WERI-Rb-1 (cell line): ENCODE results near the gene TMX1.

Source experiments
- DNase-seq: peaks from one replicate; pipeline ENCODE4 v3.0.0-alpha.2; 2020
- H3K27ac ChIP-seq: fragments of 250-450 bp; sonication (Bioruptor Pico); 2 replicates; pipeline ENCODE4 v1.5.1; 2020; ENCODE audit warnings: mild to moderate bottlenecking, moderate library complexity
- H3K27me3 ChIP-seq: fragments of 250-450 bp; sonication (Bioruptor Pico); 2 replicates; pipeline ENCODE4 v1.5.1; 2021; ENCODE audit warnings: mild to moderate bottlenecking, low read depth, moderate library complexity; ENCODE audit not compliant: insufficient read depth, severe bottlenecking
- H3K36me3 ChIP-seq: fragments of 250-450 bp; sonication (Bioruptor Pico); 2 replicates; pipeline ENCODE4 v1.5.1; 2020; ENCODE audit warnings: mild to moderate bottlenecking, moderate library complexity
- H3K4me3 ChIP-seq: 2 replicates; pipeline ENCODE4 v1.5.1; 2011; ENCODE audit warnings: low read depth, mild to moderate bottlenecking, control low read depth, low read length
- H3K9me3 ChIP-seq: fragments of 250-450 bp; sonication (Bioruptor Pico); 2 replicates; pipeline ENCODE4 v1.5.1; 2021; ENCODE audit warnings: mild to moderate bottlenecking, moderate library complexity; ENCODE audit not compliant: severe bottlenecking
- TF ChIP-seq, protein P1 (sequence below): IDR thresholded peaks from 2 replicates; pipeline ENCODE4 v1.5.1; 2011; ENCODE audit warnings: low read depth, mild to moderate bottlenecking, control low read depth, inconsistent platforms, low read length

The TMX1 gene

DNA sequence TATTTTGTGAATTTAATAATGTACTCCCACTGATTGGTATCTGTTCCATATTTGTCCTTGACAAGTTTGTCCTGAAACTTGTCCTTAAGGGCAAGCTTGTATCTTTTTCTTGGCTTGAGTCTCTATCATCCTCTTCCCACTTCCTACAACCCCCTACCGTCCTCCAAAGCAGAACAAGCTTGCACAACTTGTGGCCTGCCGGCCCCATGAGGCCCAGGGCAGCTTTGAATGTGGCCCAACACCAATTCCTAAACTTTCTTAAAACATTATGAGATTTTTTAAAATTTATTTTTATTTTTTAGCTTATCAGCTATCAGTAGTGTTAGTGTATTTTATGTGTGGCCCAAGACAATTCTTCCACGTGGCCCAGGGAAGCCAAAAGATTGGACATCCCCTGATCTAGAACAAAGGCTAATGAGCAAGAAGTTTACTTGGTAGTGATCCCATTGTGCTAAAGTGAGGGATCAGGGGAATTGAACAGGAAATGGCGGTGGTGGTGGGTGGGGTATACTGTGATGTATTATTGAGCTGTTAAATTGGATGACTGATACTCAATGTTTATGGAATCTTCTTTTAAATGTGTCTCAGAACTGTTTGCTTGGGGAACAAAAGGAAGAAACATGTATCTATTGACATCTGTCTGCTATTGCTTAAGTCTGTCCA is 37.8 kb downstream of the TMX1 start:
- H3K27ac ChIP-seq, result no peak overlapping the region
- H3K36me3 ChIP-seq, result no peaks in the 10 kb centered on the region
- no peak overlapping the region for H3K4me3 ChIP-seq
- DNase-seq, result no peak
- no peaks in the 10 kb centered on the region for H3K9me3 ChIP-seq
- TF ChIP-seq, protein P1, sequence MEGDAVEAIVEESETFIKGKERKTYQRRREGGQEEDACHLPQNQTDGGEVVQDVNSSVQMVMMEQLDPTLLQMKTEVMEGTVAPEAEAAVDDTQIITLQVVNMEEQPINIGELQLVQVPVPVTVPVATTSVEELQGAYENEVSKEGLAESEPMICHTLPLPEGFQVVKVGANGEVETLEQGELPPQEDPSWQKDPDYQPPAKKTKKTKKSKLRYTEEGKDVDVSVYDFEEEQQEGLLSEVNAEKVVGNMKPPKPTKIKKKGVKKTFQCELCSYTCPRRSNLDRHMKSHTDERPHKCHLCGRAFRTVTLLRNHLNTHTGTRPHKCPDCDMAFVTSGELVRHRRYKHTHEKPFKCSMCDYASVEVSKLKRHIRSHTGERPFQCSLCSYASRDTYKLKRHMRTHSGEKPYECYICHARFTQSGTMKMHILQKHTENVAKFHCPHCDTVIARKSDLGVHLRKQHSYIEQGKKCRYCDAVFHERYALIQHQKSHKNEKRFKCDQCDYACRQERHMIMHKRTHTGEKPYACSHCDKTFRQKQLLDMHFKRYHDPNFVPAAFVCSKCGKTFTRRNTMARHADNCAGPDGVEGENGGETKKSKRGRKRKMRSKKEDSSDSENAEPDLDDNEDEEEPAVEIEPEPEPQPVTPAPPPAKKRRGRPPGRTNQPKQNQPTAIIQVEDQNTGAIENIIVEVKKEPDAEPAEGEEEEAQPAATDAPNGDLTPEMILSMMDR, result no peak
- H3K27me3 ChIP-seq, result no peaks in the 10 kb centered on the region

DNA sequence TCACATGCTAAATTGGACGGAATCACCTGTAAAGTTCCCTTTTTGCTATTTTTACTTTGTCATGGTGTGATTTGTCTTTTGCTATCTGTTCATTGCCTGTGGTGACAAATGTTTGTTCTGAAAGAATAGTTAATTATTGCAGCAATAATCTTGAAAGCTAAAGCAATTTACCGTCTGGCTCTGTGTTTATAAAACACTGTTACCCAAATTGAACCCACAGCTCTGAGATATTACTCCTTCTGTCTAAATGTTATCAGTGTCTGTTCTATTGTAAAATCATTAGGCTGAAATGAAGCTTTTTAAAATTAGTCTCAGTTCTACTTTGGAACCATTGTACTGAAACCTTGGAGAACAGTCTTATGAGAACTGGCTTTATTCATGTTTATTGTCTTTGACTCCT is 42.5 kb downstream of the TMX1 start:
- H3K27ac ChIP-seq, result no peak overlapping the region
- TF ChIP-seq, protein P1, result no peak
- DNase-seq, result no peak

DNA sequence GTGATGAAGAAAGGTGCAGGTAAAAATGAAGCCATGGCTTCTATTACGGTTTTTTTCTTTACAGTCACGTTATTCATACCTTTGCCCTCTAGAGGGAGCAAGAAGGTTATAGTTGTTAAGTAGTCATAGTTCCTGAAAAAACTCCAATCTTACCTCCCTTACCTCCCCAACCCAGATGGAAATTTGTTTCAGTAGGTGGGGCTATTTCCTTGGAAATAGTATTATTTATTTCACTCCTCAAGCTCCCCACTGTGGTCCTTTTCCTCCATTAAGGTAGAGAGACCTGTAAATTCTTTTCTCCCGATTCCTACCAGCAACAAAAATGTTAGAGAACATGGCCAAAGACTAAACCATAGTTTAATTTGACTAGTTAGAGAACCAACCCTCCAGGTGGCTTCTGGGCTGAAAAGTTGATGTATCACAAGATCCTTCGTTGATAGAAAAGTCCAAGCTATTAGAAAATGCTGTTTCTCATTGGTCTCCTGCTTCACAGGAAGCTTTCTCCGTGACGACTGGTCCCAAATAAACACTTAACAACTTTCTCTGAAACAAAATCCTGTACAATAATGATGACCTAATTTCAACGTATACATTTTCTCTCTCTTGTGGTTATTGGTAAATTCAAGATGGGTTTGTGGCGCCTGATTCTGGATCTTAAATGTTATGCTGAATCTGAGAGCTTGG is 43.5 kb downstream of the TMX1 start:
- TF ChIP-seq, protein P1, result peak; percentile 45
- no peaks in the 10 kb centered on the region for H3K36me3 ChIP-seq
- peak; percentile 11 for DNase-seq
- H3K4me3 ChIP-seq, result no peak overlapping the region
- no peaks in the 10 kb centered on the region for H3K27me3 ChIP-seq
- H3K27ac ChIP-seq, result no peak overlapping the region
- H3K9me3 ChIP-seq, result no peaks in the 10 kb centered on the region

More for the DNA sequence above, 42.5 kb downstream of the TMX1 start:
- Histone ChIP-seq H3K9me3 (no peaks in the 10 kb centered on the region), H3K36me3 (no peaks in the 10 kb centered on the region), H3K27me3 (no peaks in the 10 kb centered on the region), H3K4me3 (no peak overlapping the region)

DNA sequence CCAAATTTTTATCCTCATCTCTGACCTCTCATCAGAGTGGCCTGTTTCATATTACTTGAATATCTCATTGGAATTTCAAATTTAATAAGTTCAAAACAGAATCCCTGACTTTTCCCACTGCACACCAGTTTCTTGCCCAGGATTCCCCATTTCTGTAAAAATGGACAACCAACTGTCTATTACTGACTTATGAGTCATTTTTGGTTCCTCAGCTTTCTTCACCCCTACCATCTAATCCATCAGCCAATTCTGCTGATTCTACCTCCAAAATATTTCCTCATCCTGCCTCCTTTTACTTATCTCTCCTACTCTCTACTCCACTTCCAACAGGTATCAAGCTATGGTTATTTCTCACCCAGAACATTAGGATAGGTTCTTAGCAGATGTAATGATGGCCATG is 44.2 kb downstream of the TMX1 start:
- DNase-seq, result no peak
- no peaks in the 10 kb centered on the region for H3K9me3 ChIP-seq
- TF ChIP-seq, protein P1, result no peak
- no peaks in the 10 kb centered on the region for H3K36me3 ChIP-seq
- no peaks in the 10 kb centered on the region for H3K27me3 ChIP-seq
- no peak overlapping the region for H3K4me3 ChIP-seq
- H3K27ac ChIP-seq, result no peak overlapping the region

DNA sequence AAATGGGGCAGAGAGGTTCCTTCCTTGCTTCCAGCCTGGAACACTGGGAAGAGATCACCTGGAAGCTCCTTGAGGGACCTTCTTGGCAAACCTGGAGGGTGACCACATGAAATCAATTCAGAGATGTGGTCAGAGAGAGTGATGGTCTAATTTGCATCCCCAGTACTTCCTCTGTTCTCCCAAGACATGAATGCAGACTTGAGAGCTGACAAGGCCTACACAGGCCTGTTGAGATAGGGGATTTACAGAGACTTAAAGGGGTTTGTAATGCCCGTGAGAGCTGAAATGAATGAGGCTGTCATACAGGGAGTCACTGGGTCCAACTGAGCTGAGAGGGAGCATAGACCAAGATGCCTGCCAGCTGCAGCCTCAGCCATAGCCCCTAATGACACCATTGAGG is 45.1 kb downstream of the TMX1 start:
- Histone ChIP-seq H3K36me3 (no peaks in the 10 kb centered on the region), H3K27ac (no peak overlapping the region), H3K9me3 (no peaks in the 10 kb centered on the region), H3K4me3 (no peak overlapping the region), H3K27me3 (no peaks in the 10 kb centered on the region)
- DNase-seq, result peak; percentile 26
- TF ChIP-seq, protein P1, result no peak
